ENCODE data around the gene MYLK.

- TF ChIP-seq CTCF (IDR thresholded peaks at IDR 0.05; ENCODE audit: low read length) (no peak), EZH2 (IDR thresholded peaks at IDR 0.05; ENCODE audit: borderline replicate concordance, low read length) (no peak)
Observed at GRCh38 chr3:123712077-123712860, 171.9 kb downstream of the MYLK start.

Measured in OCI-LY1 (cell line).